Ovary (tissue), 9 donors: ENCODE measurements around the gene HS6ST3. TPM values are rescaled to one million over a fixed set of nuclear protein-coding genes. Genes with fewer than 3 reads are reported as not detected.

Experiments used
- DNase-seq, 5 donors: peaks; one replicate each; pipeline ENCODE4 v3.0.0-alpha.2; 2019 to 2020
- H3K27ac ChIP-seq, 2 donors: fragments of 200-600 bp; one replicate each; pipeline versions ENCODE4 v1.5.1 to v1.8.0; 2019 to 2022
- H3K27me3 ChIP-seq: fragments of 200-600 bp; one replicate; pipeline ENCODE4 v1.8.0; 2022
- H3K36me3 ChIP-seq: fragments of 200-600 bp; sonication (generic); one replicate; pipeline ENCODE4 v1.5.1; 2019
- H3K4me1 ChIP-seq: one replicate; pipeline ENCODE4 v1.8.1; 2013; ENCODE audit warnings: mild to moderate bottlenecking, moderate library complexity; ENCODE audit not compliant: insufficient read depth
- H3K4me3 ChIP-seq: fragments of 200-600 bp; sonication (generic); one replicate; pipeline ENCODE4 v1.5.1; 2017
- H3K9me3 ChIP-seq, 2 donors: fragments of 200-600 bp in 1 of 2; sonication (generic) in 1 of 2; one replicate each; pipeline versions ENCODE4 v1.5.1 to v1.8.1; 2013 to 2019; ENCODE audit warnings: mild to moderate bottlenecking in 1 of 2, moderate library complexity in 1 of 2
- EP300 ChIP-seq: sonication (generic); formaldehyde crosslinking; IDR thresholded peaks from one replicate; pipeline ENCODE4 v1.6.1; 2017; ENCODE audit warnings: antibody characterized with exemption
- POLR2A ChIP-seq: fragments of 450-650 bp; IDR thresholded peaks from one replicate; pipeline ENCODE4 v1.6.1; 2017; ENCODE audit warnings: antibody characterized with exemption, mild to moderate bottlenecking, moderate library complexity
- WGBS, 3 donors: extraction: QIAGEN DNeasy Blood & Tissue Kit in 1 of 3; methylation state at CpG; one replicate each; pipeline versions ENCODE4 v1.1.5 to v1.1.7; 2013 to 2017; 5-methylcytosine and 5-hydroxymethylcytosine counted together
- intact Hi-C, 4 donors: fragments of 100-400 bp; cut with DNase I; formaldehyde crosslinking; loops; one replicate each; pipeline versions ENCODE4 v1.11.0 to v1.15.1; 2022 to 2023
- polyA plus RNA-seq, 2 donors: library from polyadenylated mRNA; stranded (reverse); fragments of 200-250 nt in 1 of 2; fragments of 350-450 nt in 1 of 2; fragmentation: Illumina TruSeq in 1 of 2; extraction: RNeasy Lipid Tissue Mini Kit (QIAGEN cat#74804) in 1 of 2; gene quantifications; one replicate each; pipeline ENCODE4 v1.2.3, GENCODE V29; 2013 to 2014
- total RNA-seq, 7 donors: library from RNA; depleted of rRNA in 2 of 7; stranded (reverse); fragments of >200 nt in 2 of 7; fragmentation: NEBNext Ultra II Directional in 3 of 7; extraction: Animal tissue kit (Norgen Biotek cat#: 25700) in 3 of 7; gene quantifications; one replicate each; pipeline versions ENCODE4 v1.1.0 to v1.2.4, GENCODE V29; 2016 to 2023
- TF ChIP-seq, protein P1 (sequence below), 3 donors: fragments of 450-650 bp in 2 of 3; fragments of 200-600 bp in 1 of 3; IDR thresholded peaks; one replicate each; pipeline versions ENCODE4 v1.5.1 to v1.8.0; 2016 to 2022; ENCODE audit warnings: antibody characterized with exemption in 3 of 3, mild to moderate bottlenecking in 1 of 3
- donor health status: DM: no; HTN: no; CAD: no; lungs with moderate emphysema.
- donor health status: DM: no; HTN: no; CAD: no.
- donor health status: Bipolar disorder and iron deficiency.
- donor health status: DM: yes; HTN: yes; CAD: no.
- donor health status: DM: no; HTN: no; CAD: no.
- donor health status: DM: yes; HTN: yes; CAD: no.

Gene HS6ST3
- total and polyA plus RNA-seq, 9 donors = 0.05 to 0.46 (median 0.19) TPM; not detected in 3

DNA sequence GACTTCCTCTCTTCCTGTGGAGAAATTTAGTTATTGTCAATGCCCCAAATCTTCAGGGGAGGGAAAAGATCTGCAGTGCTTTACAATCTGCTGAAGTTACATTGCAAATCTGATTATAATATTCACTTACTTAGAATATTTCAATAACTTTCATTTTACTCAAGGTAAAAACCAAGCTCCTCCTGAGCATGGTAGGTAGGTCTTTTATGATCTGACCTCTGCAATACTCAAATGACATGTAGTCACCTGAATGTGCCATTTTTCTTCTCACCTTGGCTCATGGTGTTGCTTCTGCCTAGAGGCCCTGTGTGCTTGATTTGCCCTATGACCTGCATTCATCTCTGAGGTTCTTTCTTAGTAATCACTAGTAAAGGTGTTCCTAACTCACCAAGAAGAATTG, 331.4 kb downstream of the HS6ST3 start:
- H3K27ac ChIP-seq = no peak overlapping the region
- no peak overlapping the region for H3K4me3 ChIP-seq
- no peaks in the 10 kb centered on the region for H3K27me3 ChIP-seq
- no peaks in the 10 kb centered on the region for H3K9me3 ChIP-seq
- H3K4me1 ChIP-seq = no peaks in the 10 kb centered on the region
- DNase-seq = no peak
- intact Hi-C loops = no loop called here
- no peaks in the 10 kb centered on the region for H3K36me3 ChIP-seq
- TF ChIP-seq, protein P1, sequence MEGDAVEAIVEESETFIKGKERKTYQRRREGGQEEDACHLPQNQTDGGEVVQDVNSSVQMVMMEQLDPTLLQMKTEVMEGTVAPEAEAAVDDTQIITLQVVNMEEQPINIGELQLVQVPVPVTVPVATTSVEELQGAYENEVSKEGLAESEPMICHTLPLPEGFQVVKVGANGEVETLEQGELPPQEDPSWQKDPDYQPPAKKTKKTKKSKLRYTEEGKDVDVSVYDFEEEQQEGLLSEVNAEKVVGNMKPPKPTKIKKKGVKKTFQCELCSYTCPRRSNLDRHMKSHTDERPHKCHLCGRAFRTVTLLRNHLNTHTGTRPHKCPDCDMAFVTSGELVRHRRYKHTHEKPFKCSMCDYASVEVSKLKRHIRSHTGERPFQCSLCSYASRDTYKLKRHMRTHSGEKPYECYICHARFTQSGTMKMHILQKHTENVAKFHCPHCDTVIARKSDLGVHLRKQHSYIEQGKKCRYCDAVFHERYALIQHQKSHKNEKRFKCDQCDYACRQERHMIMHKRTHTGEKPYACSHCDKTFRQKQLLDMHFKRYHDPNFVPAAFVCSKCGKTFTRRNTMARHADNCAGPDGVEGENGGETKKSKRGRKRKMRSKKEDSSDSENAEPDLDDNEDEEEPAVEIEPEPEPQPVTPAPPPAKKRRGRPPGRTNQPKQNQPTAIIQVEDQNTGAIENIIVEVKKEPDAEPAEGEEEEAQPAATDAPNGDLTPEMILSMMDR (IDR thresholded peaks at IDR 0.05) = no peak
- TF ChIP-seq POLR2A = no peak
- TF ChIP-seq EP300 = no peak

DNA sequence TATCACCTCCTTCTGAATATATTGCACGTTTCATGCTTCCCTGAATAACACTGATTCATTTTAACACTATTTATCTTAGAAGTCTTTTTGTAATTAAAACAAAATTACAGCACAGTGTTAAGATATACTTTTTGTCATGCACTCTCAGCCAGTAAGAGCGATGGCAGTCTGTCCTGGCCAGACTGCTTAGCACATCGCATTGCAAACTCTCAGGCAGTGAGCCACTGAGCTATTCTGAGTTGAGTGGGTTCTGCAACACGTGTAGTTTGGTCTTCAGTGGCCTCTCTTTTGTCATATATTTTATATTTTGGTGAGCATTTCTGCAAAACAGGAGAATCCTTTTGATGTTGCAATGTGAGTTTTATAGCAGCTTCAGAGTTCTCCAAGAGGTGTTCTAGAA, 332.1 kb downstream of the HS6ST3 start:
- Histone ChIP-seq H3K27ac (no peak overlapping the region), H3K36me3 (no peaks in the 10 kb centered on the region), H3K4me1 (no peaks in the 10 kb centered on the region), H3K9me3 (no peaks in the 10 kb centered on the region), H3K27me3 (no peaks in the 10 kb centered on the region), H3K4me3 (no peak overlapping the region)
- DNase-seq = no peak
- intact Hi-C loops = no loop called here
- 41 to 52% (median 49%) methylated on average over 4 of the region's 4 CpGs for WGBS, 3 donors
- TF ChIP-seq POLR2A (no peak), EP300 (no peak)

DNA sequence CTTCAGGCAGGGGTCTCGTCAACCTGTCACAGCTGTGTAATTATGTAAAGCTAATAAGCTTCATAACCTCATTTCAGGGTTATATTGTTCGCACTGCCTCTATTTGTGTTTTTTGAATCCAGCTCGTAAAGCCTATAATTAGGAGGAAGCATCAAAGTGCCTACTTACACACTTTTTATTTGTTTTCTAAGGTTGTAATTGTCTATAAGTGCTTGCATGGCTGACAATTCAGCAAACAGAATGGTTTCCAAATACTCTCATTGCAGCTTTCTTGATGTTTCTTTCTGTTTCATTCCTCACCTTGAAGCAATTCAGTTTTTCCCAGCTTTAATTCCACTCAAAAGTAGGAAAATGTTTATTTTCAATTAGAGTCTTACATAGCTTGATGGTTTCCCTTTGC, 336.3 kb downstream of the HS6ST3 start:
- Histone ChIP-seq H3K27me3 (no peaks in the 10 kb centered on the region), H3K27ac (no peak overlapping the region), H3K9me3 (no peaks in the 10 kb centered on the region), H3K4me3 (no peak overlapping the region), H3K36me3 (no peaks in the 10 kb centered on the region), H3K4me1 (no peaks in the 10 kb centered on the region)
- WGBS, 3 donors = 80 to 91% (median 87%) methylated on average over 3 of the region's 3 CpGs
- no peak for DNase-seq
- intact Hi-C loops = no loop called here
- TF ChIP-seq, protein P1 (IDR thresholded peaks at IDR 0.05) = no peak
- TF ChIP-seq EP300 = no peak
- TF ChIP-seq POLR2A = no peak

DNA sequence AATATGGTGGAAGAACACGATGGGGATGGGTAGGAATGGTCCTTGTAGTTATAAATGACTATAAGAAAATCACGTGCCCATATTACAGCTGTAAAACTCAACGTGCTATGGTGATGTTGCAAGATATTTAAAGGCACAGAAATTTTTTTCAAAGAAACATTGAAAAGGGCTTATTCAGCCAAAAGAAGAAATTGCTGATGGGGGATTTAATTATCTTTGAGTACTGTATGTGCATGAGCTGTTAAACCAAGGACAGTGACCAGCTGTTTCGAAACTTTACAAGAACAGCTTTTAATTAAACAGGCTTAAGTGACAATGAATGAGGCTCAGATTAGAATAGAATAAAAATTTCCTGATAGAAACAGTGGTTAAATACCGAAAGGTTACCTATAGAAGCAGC, 339.0 kb downstream of the HS6ST3 start:
- 17 to 33% (median 18%) methylated on average over 5 of the region's 5 CpGs for WGBS, 3 donors
- TF ChIP-seq, protein P1 (IDR thresholded peaks at IDR 0.05) = no peak
- TF ChIP-seq POLR2A = no peak
- TF ChIP-seq EP300 = no peak

DNA sequence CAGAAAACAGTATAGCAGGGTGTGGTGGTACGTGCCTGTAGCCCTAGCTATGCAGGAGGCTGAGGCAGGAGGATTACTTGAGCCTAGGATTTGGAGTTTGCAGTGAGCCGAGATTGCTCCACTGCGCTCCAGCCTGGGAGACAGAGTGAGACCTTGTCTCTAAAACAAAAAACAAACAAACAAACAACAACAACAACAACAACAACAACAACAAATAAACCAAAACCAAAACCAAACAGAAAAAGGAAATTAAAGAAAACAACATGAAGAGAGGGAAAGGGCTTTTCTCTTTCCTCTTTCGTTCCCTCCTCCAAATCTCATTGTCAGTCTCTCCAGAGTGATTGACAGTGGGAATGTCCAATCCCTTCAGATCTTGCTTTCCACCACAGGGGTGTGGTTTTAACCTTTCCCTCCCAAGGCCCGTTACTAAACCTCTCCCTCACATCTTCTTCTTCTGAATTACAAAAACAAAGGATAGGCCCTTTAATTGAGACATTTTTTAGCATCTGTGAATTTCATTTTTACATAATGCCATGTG, 341.2 kb downstream of the HS6ST3 start:
- H3K36me3 ChIP-seq = no peaks in the 10 kb centered on the region

More for the DNA sequence above, 339.0 kb downstream of the HS6ST3 start:
- H3K4me3 ChIP-seq = no peak overlapping the region
- no peaks in the 10 kb centered on the region for H3K27me3 ChIP-seq
- no peak overlapping the region for H3K27ac ChIP-seq
- intact Hi-C loops = no loop called here
- DNase-seq = no peak
- no peaks in the 10 kb centered on the region for H3K9me3 ChIP-seq
- no peaks in the 10 kb centered on the region for H3K36me3 ChIP-seq
- no peaks in the 10 kb centered on the region for H3K4me1 ChIP-seq

More for the DNA sequence above, 341.2 kb downstream of the HS6ST3 start:
- intact Hi-C loops = no loop called here
- H3K4me3 ChIP-seq = no peak overlapping the region
- H3K27ac ChIP-seq = no peak overlapping the region
- H3K9me3 ChIP-seq = no peaks in the 10 kb centered on the region
- DNase-seq = no peak
- WGBS, 3 donors = 85 to 89% (median 87%) methylated on average over 5 of the region's 5 CpGs
- no peaks in the 10 kb centered on the region for H3K4me1 ChIP-seq
- H3K27me3 ChIP-seq = no peaks in the 10 kb centered on the region
- TF ChIP-seq EP300 = no peak
- no peak for TF ChIP-seq POLR2A
- TF ChIP-seq, protein P1 (IDR thresholded peaks at IDR 0.05) = no peak
